Prostate gland (tissue), 2 donors: ENCODE results near the gene ATP1A1. TPM values are rescaled to one million over a fixed set of nuclear protein-coding genes. Genes with fewer than 3 reads are reported as not detected.

ENCODE experiments used
- DNase-seq: peaks from one replicate; pipeline ENCODE4 v3.0.0-alpha.2; 2019; ENCODE audit warnings: low spot score
- H3K27ac ChIP-seq, 2 donors: fragments of 200-600 bp; sonication (generic); 2 replicates each; pipeline ENCODE4 v1.5.1; 2017 to 2019
- H3K27me3 ChIP-seq: fragments of 200-600 bp; sonication (generic); replicated peaks from 2 replicates; pipeline ENCODE4 v1.5.1; 2019; ENCODE audit not compliant: insufficient read depth
- H3K36me3 ChIP-seq, 2 donors: fragments of 200-600 bp; sonication (generic); 1 replicate in 1 of 2; 2 replicates in 1 of 2; pipeline versions ENCODE4 v1.5.1 to v1.8.1; 2017 to 2019
- H3K4me1 ChIP-seq: fragments of 200-600 bp; sonication (generic); replicated peaks from 2 replicates; pipeline ENCODE4 v1.5.1; 2019
- H3K4me3 ChIP-seq, 2 donors: fragments of 200-600 bp; sonication (generic); 2 replicates each; pipeline ENCODE4 v1.5.1; 2017 to 2019
- H3K9me3 ChIP-seq: fragments of 200-600 bp; sonication (generic); 2 replicates; pipeline ENCODE4 v1.5.1; 2017
- POLR2A ChIP-seq: fragments of 450-650 bp; IDR thresholded peaks from one replicate; pipeline ENCODE4 v1.6.1; 2016; ENCODE audit warnings: antibody characterized with exemption, mild to moderate bottlenecking
- POLR2AphosphoS5 ChIP-seq: sonication (generic); formaldehyde crosslinking; IDR thresholded peaks from one replicate; pipeline ENCODE4 v1.6.1; 2017; ENCODE audit warnings: antibody characterized with exemption
- WGBS: methylation state at CpG from one replicate; pipeline ENCODE4 v1.1.5; 2018; 5-methylcytosine and 5-hydroxymethylcytosine counted together
- intact Hi-C: fragments of 100-400 bp; cut with DNase I; formaldehyde crosslinking; loops from one replicate; pipeline ENCODE4 v1.14.2; 2022
- small RNA-seq, 2 donors: library from RNA; depleted of rRNA; stranded (forward); fragments of <200 nt; gene quantifications; one replicate each; pipeline ENCODE3, GENCODE V24; 2016
- total RNA-seq, 2 donors: library from RNA; depleted of rRNA; stranded (reverse); fragments of >200 nt; gene quantifications; one replicate each; pipeline ENCODE4 v1.1.0, GENCODE V29; 2016
- TF ChIP-seq, protein P1 (sequence below), 4 experiments: fragments of 200-600 bp in 2 of 4; fragments of 450-650 bp in 2 of 4; sonication (generic) in 2 of 4; IDR thresholded peaks; 1 replicate in 3 of 4; 2 replicates in 1 of 4; pipeline ENCODE4 v1.5.1; 2016 to 2019; ENCODE audit warnings: antibody characterized with exemption in 4 of 4, mild to moderate bottlenecking in 2 of 4, moderate library complexity in 2 of 4

The ATP1A1 gene
- total RNA-seq, 2 donors from 2014 or later: 365 to 536 TPM

DNA sequence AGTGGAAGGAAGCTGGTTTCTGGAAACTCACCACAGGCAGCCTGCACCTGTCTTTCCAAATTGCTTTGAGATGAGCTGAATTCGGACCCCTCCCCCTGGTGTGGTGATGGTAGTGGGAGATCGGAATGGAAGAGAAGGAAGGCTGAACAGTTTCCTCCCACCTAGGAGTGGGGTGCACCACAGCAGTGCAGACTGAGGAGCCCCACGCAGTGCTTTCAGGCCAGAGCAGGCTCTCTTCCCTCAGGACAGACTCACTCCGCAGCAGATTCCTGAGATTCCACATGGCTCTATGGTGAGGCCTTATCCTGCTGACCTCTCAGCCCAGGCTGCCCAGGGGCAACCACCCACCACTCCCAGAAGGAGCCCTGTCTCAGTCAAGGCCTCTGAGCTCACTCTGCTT, 80.9 kb downstream of the ATP1A1 start:
- TF ChIP-seq POLR2AphosphoS5: no peak
- no peak for TF ChIP-seq POLR2A
- TF ChIP-seq, protein P1, sequence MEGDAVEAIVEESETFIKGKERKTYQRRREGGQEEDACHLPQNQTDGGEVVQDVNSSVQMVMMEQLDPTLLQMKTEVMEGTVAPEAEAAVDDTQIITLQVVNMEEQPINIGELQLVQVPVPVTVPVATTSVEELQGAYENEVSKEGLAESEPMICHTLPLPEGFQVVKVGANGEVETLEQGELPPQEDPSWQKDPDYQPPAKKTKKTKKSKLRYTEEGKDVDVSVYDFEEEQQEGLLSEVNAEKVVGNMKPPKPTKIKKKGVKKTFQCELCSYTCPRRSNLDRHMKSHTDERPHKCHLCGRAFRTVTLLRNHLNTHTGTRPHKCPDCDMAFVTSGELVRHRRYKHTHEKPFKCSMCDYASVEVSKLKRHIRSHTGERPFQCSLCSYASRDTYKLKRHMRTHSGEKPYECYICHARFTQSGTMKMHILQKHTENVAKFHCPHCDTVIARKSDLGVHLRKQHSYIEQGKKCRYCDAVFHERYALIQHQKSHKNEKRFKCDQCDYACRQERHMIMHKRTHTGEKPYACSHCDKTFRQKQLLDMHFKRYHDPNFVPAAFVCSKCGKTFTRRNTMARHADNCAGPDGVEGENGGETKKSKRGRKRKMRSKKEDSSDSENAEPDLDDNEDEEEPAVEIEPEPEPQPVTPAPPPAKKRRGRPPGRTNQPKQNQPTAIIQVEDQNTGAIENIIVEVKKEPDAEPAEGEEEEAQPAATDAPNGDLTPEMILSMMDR (IDR thresholded peaks at IDR 0.05): no peak
- intact Hi-C loops: no loop called here

More for the DNA sequence above, 80.9 kb downstream of the ATP1A1 start:
- peaks cover 27% of the 10 kb centered on the region for H3K4me1 ChIP-seq
- no peak for DNase-seq
- no peaks in the 10 kb centered on the region for H3K36me3 ChIP-seq
- H3K9me3 ChIP-seq: no peaks in the 10 kb centered on the region
- no peak overlapping the region for H3K4me3 ChIP-seq
- H3K27me3 ChIP-seq: no peaks in the 10 kb centered on the region
- peak overlapping the region; percentile 48 to 72 for H3K27ac ChIP-seq
- WGBS: 69% methylated on average over 3 of the region's 4 CpGs

Small RNAs within 50 kb of the gene (small RNA-seq; reads per million reads assigned to genes)
- gene RF00019: 0 reads per million in 2 donors
- gene RNU6-817P: 0 reads per million in 2 donors

Other genes starting within 250 kb of the ATP1A1 start
- gene CD58, start 197.8 kb downstream of the ATP1A1 start, total RNA-seq: 10 to 100 TPM; 10.4 to 13.7 TPM